HS-5 (cell line): Measurements from ENCODE around the gene ORC1.

Experiments
- DNase-seq: peaks from one replicate; pipeline ENCODE4 v3.0.0-alpha.2; 2012; ENCODE audit warnings: low read depth

ORC1 gene

GRCh38 chr1:52404116-52404974 is at the start of gene ORC1, which contains the start of gene PRPF38A:
TSS of gene ORC1 (minus strand) at chr1:52404423. CDS start at chr1:52402223, 2,200 bp downstream.
TSS of gene PRPF38A (plus strand) at chr1:52404602. CDS start at chr1:52404750, 148 bp downstream.
- DNase-seq: peak; percentile 85

- no peak for DNase-seq
Observed at GRCh38 chr1:52444463-52444862, 40.2 kb upstream of the ORC1 start.

GRCh38 chr1:52439976-52440375 is 35.8 kb upstream of the ORC1 start:
- no peak for DNase-seq

- DNase-seq: no peak
Observed at GRCh38 chr1:52436817-52437216, 32.6 kb upstream of the ORC1 start.

GRCh38 chr1:52435650-52436049 is 31.4 kb upstream of the ORC1 start:
- DNase-seq: no peak

- DNase-seq: no peak
Observed at GRCh38 chr1:52435211-52435610, 31.0 kb upstream of the ORC1 start.

GRCh38 chr1:52432807-52433206 is 28.6 kb upstream of the ORC1 start:
- DNase-seq: no peak

GRCh38 chr1:52427152-52427551 is 22.9 kb upstream of the ORC1 start:
- no peak for DNase-seq

GRCh38 chr1:52426371-52426770 is 22.1 kb upstream of the ORC1 start:
- no peak for DNase-seq

- DNase-seq: no peak
Observed at GRCh38 chr1:52424813-52425212, 20.6 kb upstream of the ORC1 start.

GRCh38 chr1:52424231-52424636 is 20.0 kb upstream of the ORC1 start:
- no peak for DNase-seq

GRCh38 chr1:52423771-52424170 is 19.5 kb upstream of the ORC1 start:
- no peak for DNase-seq

GRCh38 chr1:52423055-52423454 is 18.8 kb upstream of the ORC1 start:
- DNase-seq: no peak

GRCh38 chr1:52420713-52421112 is 16.5 kb upstream of the ORC1 start:
- DNase-seq: no peak

GRCh38 chr1:52416811-52417210 is 12.6 kb upstream of the ORC1 start:
- no peak for DNase-seq

GRCh38 chr1:52414942-52415341 is 10.7 kb upstream of the ORC1 start:
- no peak for DNase-seq

GRCh38 chr1:52413410-52413989 is 9.3 kb upstream of the ORC1 start:
- no peak for DNase-seq

GRCh38 chr1:52404975-52405338 is 734 bp upstream of the ORC1 start:
- DNase-seq: no peak

GRCh38 chr1:52403566-52404115 is 582 bp downstream of the ORC1 start:
- DNase-seq: peak; percentile 69

GRCh38 chr1:52402860-52403240 is 1.4 kb downstream of the ORC1 start:
- no peak for DNase-seq

GRCh38 chr1:52400131-52400530 is 4.1 kb downstream of the ORC1 start:
- no peak for DNase-seq

- DNase-seq: no peak
Observed at GRCh38 chr1:52399629-52400028, 4.6 kb downstream of the ORC1 start.

- DNase-seq: no peak
Observed at GRCh38 chr1:52393174-52393573, 11.0 kb downstream of the ORC1 start.
